Esophagus muscularis mucosa (tissue), 4 donors: ENCODE measurements around the gene PYGL. TPM values are rescaled to one million over a fixed set of nuclear protein-coding genes. Genes with fewer than 3 reads are reported as not detected.
"Not testable (repeated sequence)": the region's sequence is repeated elsewhere in the genome, so short reads cannot be mapped to it uniquely, and the experiment has no call there.

Experiments
- DNase-seq: peaks from one replicate; pipeline ENCODE4 v3.0.0-alpha.2; 2017; ENCODE audit errors: extremely low spot score
- H3K27ac ChIP-seq, 4 donors: fragments of 200-600 bp; sonication (generic); replicated peaks in 1 of 4; 1 replicate in 3 of 4; 2 replicates in 1 of 4; pipeline ENCODE4 v1.5.1; 2016 to 2019; ENCODE audit warnings: mild to moderate bottlenecking in 1 of 4
- H3K27me3 ChIP-seq, 4 donors: fragments of 200-600 bp; sonication (generic); one replicate each; pipeline versions ENCODE4 v1.5.1 to v1.6.0; 2016 to 2019
- H3K36me3 ChIP-seq, 4 donors: fragments of 200-600 bp; sonication (generic); one replicate each; pipeline ENCODE4 v1.5.1; 2016 to 2019
- H3K4me1 ChIP-seq, 4 donors: fragments of 200-600 bp; sonication (generic); one replicate each; pipeline ENCODE4 v1.5.1; 2016 to 2019
- H3K4me3 ChIP-seq, 4 donors: fragments of 200-600 bp; sonication (generic); 1 replicate in 2 of 4; 2 replicates in 2 of 4; pipeline ENCODE4 v1.5.1; 2016 to 2019; ENCODE audit warnings: mild to moderate bottlenecking in 4 of 4, moderate library complexity in 1 of 4
- H3K9me3 ChIP-seq, 4 donors: fragments of 200-600 bp; sonication (generic); 1 replicate in 3 of 4; 2 replicates in 1 of 4; pipeline ENCODE4 v1.5.1; 2016 to 2019
- CTCF ChIP-seq, 3 experiments: fragments of 200-600 bp in 2 of 3; fragments of 450-650 bp in 1 of 3; sonication (generic) in 2 of 3; IDR thresholded peaks; one replicate each; pipeline ENCODE4 v1.5.1; 2017 to 2019; ENCODE audit warnings: antibody characterized with exemption in 3 of 3, mild to moderate bottlenecking in 2 of 3, moderate library complexity in 1 of 3
- EP300 ChIP-seq: sonication (generic); formaldehyde crosslinking; IDR thresholded peaks from one replicate; pipeline ENCODE4 v1.6.1; 2017; ENCODE audit warnings: antibody characterized with exemption
- POLR2A ChIP-seq: fragments of 450-650 bp; IDR thresholded peaks from one replicate; pipeline ENCODE4 v1.6.1; 2017; ENCODE audit warnings: antibody characterized with exemption, moderate library complexity, mild to moderate bottlenecking, low read depth
- POLR2AphosphoS5 ChIP-seq, 2 donors: sonication (generic); formaldehyde crosslinking; IDR thresholded peaks; one replicate each; pipeline ENCODE4 v1.6.1; 2017; ENCODE audit warnings: antibody characterized with exemption in 2 of 2
- WGBS: methylation state at CpG from one replicate; pipeline ENCODE4 v1.1.5; 2018; 5-methylcytosine and 5-hydroxymethylcytosine counted together
- intact Hi-C: fragments of 100-400 bp; cut with DNase I; formaldehyde crosslinking; loops from one replicate; pipeline ENCODE4 v1.15.1; 2023
- total RNA-seq, 4 donors: library from RNA; depleted of rRNA; stranded (reverse); fragments of >200 nt; gene quantifications; one replicate each; pipeline versions ENCODE4 v1.1.0 to v1.2.1, GENCODE V29; 2016

Gene PYGL
- total RNA-seq, 4 donors from 2014 or later: 15.0 to 28.5 (median 20.6) TPM

GRCh38 chr14:50924236-50924635, 20.0 kb downstream of the PYGL start:
- no peak for DNase-seq
- Histone ChIP-seq H3K27ac (no peak overlapping the region), H3K9me3 (no peaks in the 10 kb centered on the region), H3K4me1 (peaks cover 0 to 8% (median 0%) of the 10 kb centered on the region in 4 donors), H3K27me3 (no peaks in the 10 kb centered on the region), H3K36me3 (peaks cover 0 to 42% (median 16%) of the 10 kb centered on the region in 4 donors), H3K4me3 (no peak overlapping the region)
- intact Hi-C loops: no loop called here
- TF ChIP-seq EP300 (no peak), POLR2AphosphoS5 (IDR thresholded peaks at IDR 0.05) (no peak), POLR2A (no peak), CTCF (IDR thresholded peaks at IDR 0.05) (no peak)
- 65% methylated on average over 6 of the region's 6 CpGs for WGBS

- TF ChIP-seq EP300 (no peak), POLR2AphosphoS5 (IDR thresholded peaks at IDR 0.05) (no peak), CTCF (IDR thresholded peaks at IDR 0.05) (no peak), POLR2A (no peak)
- H3K4me3 ChIP-seq: no peak overlapping the region
- H3K9me3 ChIP-seq: no peaks in the 10 kb centered on the region
- no peak for DNase-seq
- H3K27ac ChIP-seq: no peak overlapping the region
- 85% methylated on average over 2 of the region's 2 CpGs for whole genome bisulfite sequencing
- H3K4me1 ChIP-seq: peaks cover 0 to 8% (median 0%) of the 10 kb centered on the region in 4 donors
- peaks cover 0 to 35% (median 11%) of the 10 kb centered on the region in 4 donors for H3K36me3 ChIP-seq
- no peaks in the 10 kb centered on the region for H3K27me3 ChIP-seq
- intact Hi-C loops: no loop called here
Measured at GRCh38 chr14:50922803-50923202, 21.5 kb downstream of the PYGL start.

- 78% methylated on average over 9 of the region's 9 CpGs for WGBS
- peaks cover 0 to 8% (median 0%) of the 10 kb centered on the region in 4 donors for H3K4me1 ChIP-seq
- H3K27ac ChIP-seq: no peak overlapping the region
- H3K27me3 ChIP-seq: no peaks in the 10 kb centered on the region
- no peaks in the 10 kb centered on the region for H3K9me3 ChIP-seq
- TF ChIP-seq POLR2A: no peak
- no peak for TF ChIP-seq CTCF (IDR thresholded peaks at IDR 0.05)
- no peak for TF ChIP-seq POLR2AphosphoS5 (IDR thresholded peaks at IDR 0.05)
- no peak for TF ChIP-seq EP300
- DNase-seq: peak; percentile 68
- no peak overlapping the region for H3K4me3 ChIP-seq
- peaks cover 0 to 53% (median 19%) of the 10 kb centered on the region in 4 donors for H3K36me3 ChIP-seq
- intact Hi-C loops: no loop called here
Measured at GRCh38 chr14:50920482-50921230, 23.6 kb downstream of the PYGL start.

GRCh38 chr14:50919524-50919923, 24.8 kb downstream of the PYGL start:
- H3K9me3 ChIP-seq, H3K27ac ChIP-seq, DNase-seq, intact Hi-C loops, H3K27me3 ChIP-seq, H3K4me3 ChIP-seq, H3K4me1 ChIP-seq: not testable (repeated sequence)
- peaks cover 0 to 64% (median 29%) of the 10 kb centered on the region in 4 donors for H3K36me3 ChIP-seq
- WGBS: 85% methylated on average over 5 of the region's 5 CpGs

- Histone ChIP-seq H3K36me3 (peaks cover 0 to 73% (median 39%) of the 10 kb centered on the region in 4 donors), H3K27me3 (no peaks in the 10 kb centered on the region), H3K9me3 (no peaks in the 10 kb centered on the region), H3K27ac (no peak overlapping the region), H3K4me3 (no peak overlapping the region), H3K4me1 (peaks cover 0 to 8% (median 0%) of the 10 kb centered on the region in 4 donors)
- TF ChIP-seq CTCF (IDR thresholded peaks at IDR 0.05): no peak
- no peak for TF ChIP-seq POLR2A
- no peak for TF ChIP-seq POLR2AphosphoS5 (IDR thresholded peaks at IDR 0.05)
- TF ChIP-seq EP300: no peak
- 97% methylated on average over 4 of the region's 6 CpGs for WGBS
- no peak for DNase-seq
- intact Hi-C loops: no loop called here
Measured at GRCh38 chr14:50917449-50917848, 26.8 kb downstream of the PYGL start.
